Heart left ventricle (tissue), 16 donors: Measurements from ENCODE around the gene BCL2L14. TPM values are rescaled to one million over a fixed set of nuclear protein-coding genes. Genes with fewer than 3 reads are reported as not detected.
A peak's percentile ranks its signal among the peaks of the same experiment; 100 is the strongest.
"Not testable (repeated sequence)": the region's sequence is repeated elsewhere in the genome, so short reads cannot be mapped to it uniquely, and the experiment has no call there.

Experiments used
- ATAC-seq, 4 donors: fragments of 200-7000 bp; cut with Tn5 transposase; one replicate each; pipeline ENCODE4 v1.9.1; 2020 to 2022; ENCODE audit warnings: moderate library complexity in 4 of 4, mild to moderate bottlenecking in 3 of 4, moderate number of reproducible peaks in 1 of 4
- DNase-seq, 5 donors: peaks; one replicate each; pipeline ENCODE4 v3.0.0-alpha.2; 2020
- H3K27ac ChIP-seq, 12 donors: fragments of 200-600 bp; sonication (generic) in 4 of 12; one replicate each; pipeline versions ENCODE4 v1.5.0 to v1.8.0; 2016 to 2022; ENCODE audit warnings: mild to moderate bottlenecking in 2 of 12
- H3K27me3 ChIP-seq, 9 donors: fragments of 200-600 bp; sonication (generic) in 2 of 9; one replicate each; pipeline versions ENCODE4 v1.5.1 to v1.8.0; 2016 to 2022; ENCODE audit warnings: mild to moderate bottlenecking in 3 of 9
- H3K36me3 ChIP-seq, 9 donors: fragments of 200-600 bp; sonication (generic) in 2 of 9; one replicate each; pipeline versions ENCODE4 v1.5.0 to v1.8.0; 2018 to 2022; ENCODE audit warnings: mild to moderate bottlenecking in 2 of 9
- H3K4me1 ChIP-seq, 12 donors: fragments of 200-600 bp; sonication (generic) in 4 of 12; one replicate each; pipeline versions ENCODE4 v1.5.0 to v1.8.0; 2016 to 2022; ENCODE audit warnings: mild to moderate bottlenecking in 3 of 12
- H3K4me3 ChIP-seq, 12 donors: fragments of 200-600 bp; sonication (generic) in 4 of 12; one replicate each; pipeline versions ENCODE4 v1.5.0 to v1.8.0; 2017 to 2022; ENCODE audit warnings: mild to moderate bottlenecking in 9 of 12, moderate library complexity in 4 of 12
- H3K9me3 ChIP-seq, 12 donors: fragments of 200-600 bp; sonication (generic) in 4 of 12; one replicate each; pipeline versions ENCODE4 v1.5.0 to v1.8.0; 2016 to 2022; ENCODE audit warnings: mild to moderate bottlenecking in 1 of 12
- CTCF ChIP-seq, 12 donors: fragments of 200-600 bp; sonication (generic) in 4 of 12; IDR thresholded peaks; one replicate each; pipeline versions ENCODE4 v1.5.0 to v1.8.0; 2018 to 2022; ENCODE audit warnings: antibody characterized with exemption in 12 of 12, mild to moderate bottlenecking in 5 of 12
- POLR2A ChIP-seq, 2 donors: fragments of 450-650 bp; IDR thresholded peaks; one replicate each; pipeline ENCODE4 v1.6.1; 2017; ENCODE audit warnings: antibody characterized with exemption in 2 of 2, mild to moderate bottlenecking in 2 of 2, moderate library complexity in 2 of 2
- WGBS, 4 donors: extraction: QIAGEN DNeasy Blood & Tissue Kit in 2 of 4; methylation state at CpG; one replicate each; pipeline versions ENCODE4 v1.1.5 to v1.1.7; 2013 to 2018; 5-methylcytosine and 5-hydroxymethylcytosine counted together
- intact Hi-C, 10 donors: fragments of 100-400 bp; cut with DNase I; formaldehyde crosslinking; loops; one replicate each; pipeline versions ENCODE4 v1.11.1 to v1.14.2; 2022
- polyA plus RNA-seq, 2 donors: library from polyadenylated mRNA; stranded (reverse); fragments of 200-250 nt; gene quantifications; one replicate each; pipeline ENCODE4 v1.2.3, GENCODE V29; 2013
- total RNA-seq, 9 donors: library from RNA; depleted of rRNA in 2 of 9; stranded (reverse); fragments of >200 nt in 2 of 9; fragmentation: NEBNext Ultra II Directional in 3 of 9; extraction: Animal tissue kit (Norgen Biotek cat#: 25700) in 3 of 9; gene quantifications; one replicate each; pipeline versions ENCODE4 v1.1.0 to v1.2.4, GENCODE V29; 2016 to 2023
- donor health status: ischemic (EF 13 %, LVEDD 7.1; RV severe dilation, severe dysfunction).
- donor health status: healthy with polysubstance abuse.
- donor health status: DM: no; HTN: yes; CAD: no.
- donor health status: DM: no; HTN: no; CAD: no.
- donor health status: ischemic (EF 25% LVEDD 6.9; RV normal size, moderate dysfunction).
- donor health status: ischemic (EF 25% LVEDD 5.7; RV mildly dilated, moderate dysfunction).
- donor health status: healthy.
- donor health status: DM: yes; HTN: yes; CAD: no.
- donor health status: ischemic (EF 35%, LVEDD 5.7; RV mildly dilated, moderate dysfunction).
- donor health status: nonischemic (EF 11% LVEDD 7.7; RV severe dilation, severe dysfunction).
- donor health status: DM: yes; HTN: yes; CAD: no.
- donor health status: PGD.
- donor health status: ischemic (EF 29% LVEDD 5.4; RV normal size, mild dysfunction).
- donor health status: nonischemic (EF 23%, LVEDD 6.1; RV moderate dilation, normal function).

Gene BCL2L14
- total and polyA plus RNA-seq, 11 donors = not detected

GRCh38 chr12:12107678-12108077 lies 36.9 kb downstream of the BCL2L14 start:
- Histone ChIP-seq H3K27me3 (no peaks in the 10 kb centered on the region), H3K9me3 (peaks cover 0 to 31% (median 17%) of the 10 kb centered on the region in 12 donors), H3K4me1 (no peaks in the 10 kb centered on the region), H3K36me3 (peaks cover 0 to 6% (median 0%) of the 10 kb centered on the region in 9 donors), H3K4me3 (no peak overlapping the region), H3K27ac (no peak overlapping the region)
- ATAC-seq (peak in 1 of 4 donors; percentile 29), DNase-seq (no peak)
- intact Hi-C loops = no loop called here
- 52 to 74% (median 66%) methylated on average over 6 of the region's 6 CpGs for WGBS, 4 donors
- no peak for TF ChIP-seq CTCF (IDR thresholded peaks at IDR 0.05)
- TF ChIP-seq POLR2A (IDR thresholded peaks at IDR 0.05) = no peak

- Histone ChIP-seq H3K27ac (no peak overlapping the region), H3K27me3 (no peaks in the 10 kb centered on the region), H3K4me1 (no peaks in the 10 kb centered on the region), H3K4me3 (no peak overlapping the region), H3K36me3 (peaks cover 0 to 9% (median 0%) of the 10 kb centered on the region in 9 donors), H3K9me3 (peaks cover 0 to 31% (median 17%) of the 10 kb centered on the region in 12 donors)
- 91 to 100% (median 98%) methylated on average over 1 of the region's 1 CpG for WGBS, 4 donors
- intact Hi-C loops = no loop called here
- ATAC-seq (no peak), DNase-seq (no peak)
- TF ChIP-seq POLR2A (IDR thresholded peaks at IDR 0.05) (no peak), CTCF (IDR thresholded peaks at IDR 0.05) (no peak)
Measured at GRCh38 chr12:12108441-12109058, 37.8 kb downstream of the BCL2L14 start.

GRCh38 chr12:12110923-12111555 lies 40.3 kb downstream of the BCL2L14 start:
- not testable (repeated sequence) for DNase-seq
- peak overlapping the region in 2 of 12 donors; percentile 26 to 41 for H3K4me3 ChIP-seq

GRCh38 chr12:12115514-12115913 lies 44.8 kb downstream of the BCL2L14 start:
- Histone ChIP-seq H3K9me3 (no peaks in the 10 kb centered on the region), H3K27me3 (no peaks in the 10 kb centered on the region), H3K27ac (no peak overlapping the region), H3K36me3 (peaks cover 0 to 29% (median 5%) of the 10 kb centered on the region in 9 donors), H3K4me3 (no peak overlapping the region), H3K4me1 (no peaks in the 10 kb centered on the region)
- DNase-seq (no peak), ATAC-seq (no peak)
- intact Hi-C loops = no loop called here
- TF ChIP-seq POLR2A (IDR thresholded peaks at IDR 0.05) = no peak
- no peak for TF ChIP-seq CTCF (IDR thresholded peaks at IDR 0.05)
- 89 to 100% (median 91%) methylated on average over 4 of the region's 4 CpGs for WGBS, 4 donors

More at GRCh38 chr12:12110923-12111555, 40.3 kb downstream of the BCL2L14 start:
- H3K9me3 ChIP-seq = peaks cover 0 to 28% (median 17%) of the 10 kb centered on the region in 12 donors
- WGBS, 4 donors = 81 to 98% (median 93%) methylated on average over 32 to 37 of the region's 37 CpGs
- H3K27ac ChIP-seq, intact Hi-C loops, H3K36me3 ChIP-seq, ATAC-seq, H3K27me3 ChIP-seq, H3K4me1 ChIP-seq: not testable (repeated sequence)
